Measurements from ENCODE around the gene PANX2.
A peak's percentile ranks its signal among the peaks of the same experiment; 100 is the strongest.
"Not testable (repeated sequence)": the region's sequence is repeated elsewhere in the genome, so short reads cannot be mapped to it uniquely, and the experiment has no call there.

The PANX2 gene

DNA sequence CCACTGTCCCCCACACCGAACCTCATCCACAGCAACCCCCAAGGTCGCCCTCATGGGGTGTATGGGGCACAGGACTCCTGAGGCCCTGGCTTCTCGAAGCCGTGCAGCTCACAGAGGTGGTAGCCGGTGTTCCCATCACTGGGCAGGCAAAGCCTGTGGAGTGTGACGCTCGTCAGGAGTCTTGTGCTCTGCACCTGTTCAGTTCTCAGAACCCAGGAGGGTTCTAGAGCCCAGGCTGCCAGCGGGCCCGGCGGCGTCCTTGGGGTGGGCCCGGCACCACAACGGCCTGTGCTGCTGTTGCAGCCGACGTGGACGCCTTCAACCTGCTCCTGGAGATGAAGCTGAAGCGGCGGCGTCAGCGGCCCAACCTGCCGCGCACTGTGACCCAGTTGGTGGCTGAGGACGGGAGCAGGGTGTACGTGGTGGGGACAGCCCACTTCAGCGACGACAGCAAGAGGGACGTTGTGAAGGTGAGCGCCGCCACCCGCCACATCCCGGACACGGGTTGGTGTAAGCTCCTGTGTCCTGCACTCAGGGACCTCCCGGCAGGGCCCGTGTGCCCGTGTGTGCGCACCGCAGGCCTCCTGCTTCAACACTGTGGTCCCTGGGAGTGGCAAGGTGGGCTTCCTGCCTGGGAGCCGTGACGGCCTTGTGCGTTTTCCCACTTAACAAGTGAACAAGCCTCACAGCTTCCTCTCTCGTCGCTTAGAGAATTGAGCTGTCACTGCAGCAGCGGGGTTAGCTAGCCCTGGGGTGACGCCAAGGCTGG lies 23.7 kb downstream of the PANX2 start:
- FAIRE-seq = no peak
- no peak for DNase-seq (ENCODE audit: extremely low spot score, insufficient read length, low read depth)

DNA sequence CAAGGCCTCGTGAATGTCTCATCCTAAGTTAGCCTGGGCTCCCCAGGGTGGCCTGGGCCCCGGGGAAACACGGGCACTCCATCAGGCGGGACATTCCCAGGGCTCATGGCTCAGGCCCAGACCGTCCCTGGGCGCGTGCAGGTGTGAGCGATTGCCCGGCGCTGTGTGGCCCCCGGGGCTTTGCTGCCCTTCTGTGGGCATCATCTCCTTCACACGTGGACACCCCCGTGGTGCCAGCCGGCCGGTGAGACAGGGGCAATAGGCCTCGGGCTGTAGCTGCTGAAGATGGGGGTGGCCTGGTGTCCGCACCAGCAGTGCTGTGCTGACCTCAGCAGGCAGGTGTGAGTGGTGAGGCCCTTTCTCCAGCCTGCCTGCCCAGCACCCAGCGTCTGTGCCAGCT lies 25.7 kb downstream of the PANX2 start:
- no peak for FAIRE-seq

DNA sequence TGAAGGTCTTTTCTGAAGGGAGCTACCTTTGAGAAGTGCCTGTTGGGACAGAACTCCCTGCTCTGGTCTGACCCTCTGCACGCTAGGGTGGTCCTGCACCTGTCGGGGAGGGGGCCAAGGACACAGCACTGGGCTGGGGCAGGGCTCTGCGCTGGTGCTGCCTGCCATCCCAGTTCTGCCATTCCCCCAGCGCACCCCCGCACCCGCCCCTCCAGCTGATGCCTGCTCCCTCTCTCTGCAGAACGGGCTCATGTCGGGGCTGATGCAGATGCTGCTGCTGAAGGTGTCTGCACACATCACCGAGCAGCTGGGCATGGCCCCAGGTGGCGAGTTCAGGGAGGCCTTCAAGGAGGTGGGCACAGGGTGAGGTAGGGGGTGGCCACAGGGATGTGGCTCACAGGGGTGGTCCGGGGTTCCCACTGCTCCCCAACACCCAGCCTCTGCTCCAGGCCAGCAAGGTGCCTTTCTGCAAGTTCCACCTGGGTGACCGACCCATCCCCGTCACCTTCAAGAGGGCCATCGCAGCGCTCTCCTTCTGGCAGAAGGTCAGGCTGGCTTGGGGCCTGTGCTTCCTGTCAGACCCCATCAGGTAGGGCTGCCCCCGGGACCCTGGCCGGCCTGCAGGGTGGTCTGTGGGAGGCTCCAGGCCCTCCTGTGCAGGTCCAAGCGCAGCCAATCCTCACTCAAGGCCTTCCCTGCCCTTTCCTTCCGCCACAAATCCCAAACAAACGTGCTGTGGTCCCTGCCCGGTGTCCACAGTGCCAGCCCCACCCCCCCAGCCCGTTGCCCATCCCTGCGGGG lies 26.7 kb downstream of the PANX2 start:
- no peak for DNase-seq (ENCODE audit: extremely low spot score, insufficient read length, low read depth)

More for the DNA sequence above, 25.7 kb downstream of the PANX2 start:
- no peak for DNase-seq (ENCODE audit: extremely low spot score, insufficient read length, low read depth)

DNA sequence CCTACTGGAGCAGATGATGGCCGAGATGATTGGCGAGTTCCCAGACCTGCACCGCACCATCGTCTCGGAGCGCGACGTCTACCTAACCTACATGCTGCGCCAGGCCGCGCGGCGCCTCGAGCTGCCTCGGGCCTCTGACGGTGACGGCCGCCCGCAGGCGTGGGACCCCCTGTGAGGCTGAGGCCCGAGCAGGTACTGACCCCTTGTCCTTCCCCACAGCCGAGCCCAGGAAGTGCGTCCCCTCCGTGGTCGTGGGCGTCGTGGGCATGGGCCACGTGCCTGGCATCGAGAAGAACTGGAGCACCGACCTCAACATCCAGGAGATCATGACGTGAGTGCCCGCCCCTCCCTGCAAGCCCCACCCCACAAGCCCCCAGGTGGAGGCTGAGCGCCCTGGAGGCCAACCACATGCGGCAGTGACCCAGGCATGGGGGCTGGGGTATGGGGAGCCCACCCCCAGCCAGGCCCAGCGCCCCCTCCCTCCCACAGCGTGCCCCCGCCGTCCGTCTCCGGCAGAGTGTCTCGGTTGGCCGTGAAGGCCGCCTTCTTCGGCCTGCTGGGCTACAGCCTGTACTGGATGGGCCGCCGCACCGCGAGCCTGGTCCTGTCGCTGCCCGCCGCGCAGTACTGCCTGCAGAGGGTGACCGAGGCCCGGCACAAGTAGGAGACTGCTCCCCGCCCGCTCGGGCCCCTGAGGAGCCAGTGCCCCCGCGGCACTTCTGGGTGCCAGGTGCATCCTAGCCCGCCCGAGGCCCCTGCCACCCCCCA lies 27.5 kb downstream of the PANX2 start:
- DNase-seq (ENCODE audit: extremely low spot score, insufficient read length, low read depth) = no peak
- FAIRE-seq = no peak

More for the DNA sequence above, 26.7 kb downstream of the PANX2 start:
- FAIRE-seq = no peak

DNA sequence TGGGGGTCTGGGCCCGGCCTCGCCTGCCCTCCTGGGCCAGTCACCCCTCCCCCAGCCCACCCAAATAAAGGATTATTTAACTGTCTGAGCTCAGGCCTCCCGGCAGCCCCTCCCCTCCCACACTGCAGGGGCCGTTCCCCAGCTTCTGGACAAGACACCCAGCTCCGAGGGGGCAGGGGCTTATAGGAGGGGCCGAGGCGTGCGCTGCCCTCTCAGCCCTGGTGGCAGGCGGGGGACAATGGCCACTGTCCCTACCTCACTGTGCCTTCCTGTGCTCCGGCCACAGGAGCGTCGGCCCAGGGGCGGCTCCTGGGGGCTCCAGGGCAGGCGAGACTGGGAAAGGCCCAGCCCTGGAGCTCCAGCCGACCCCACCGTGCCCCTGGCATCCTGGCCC lies 28.1 kb downstream of the PANX2 start:
- DNase-seq (ENCODE audit: extremely low spot score, insufficient read length, low read depth) = no peak
- FAIRE-seq = no peak

DNA sequence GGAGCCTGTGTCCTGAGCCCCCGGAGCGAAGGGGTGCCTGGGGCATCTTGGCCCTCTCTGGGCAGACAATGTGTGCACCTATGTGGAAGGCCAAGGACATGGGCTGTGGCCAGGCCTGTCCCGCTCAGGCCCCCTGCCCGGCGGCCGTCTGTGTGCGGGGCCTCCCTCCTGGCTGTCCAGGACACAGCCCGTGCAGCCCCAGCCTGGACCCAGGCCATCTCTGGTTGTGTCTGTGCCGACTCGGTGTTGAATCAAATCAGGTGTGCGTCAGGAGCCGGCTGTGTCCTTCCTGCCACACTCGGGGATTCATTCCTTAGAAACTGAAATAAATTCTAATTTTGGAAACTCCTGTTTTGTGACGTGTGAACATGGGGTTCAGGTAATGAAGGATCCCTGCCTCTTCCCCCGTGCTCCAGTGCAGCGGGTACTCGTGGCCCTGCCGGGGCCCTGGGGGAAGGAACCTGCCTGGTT lies 28.8 kb downstream of the PANX2 start:
- no peak for DNase-seq (ENCODE audit: extremely low spot score, insufficient read length, low read depth)
- FAIRE-seq = no peak

DNA sequence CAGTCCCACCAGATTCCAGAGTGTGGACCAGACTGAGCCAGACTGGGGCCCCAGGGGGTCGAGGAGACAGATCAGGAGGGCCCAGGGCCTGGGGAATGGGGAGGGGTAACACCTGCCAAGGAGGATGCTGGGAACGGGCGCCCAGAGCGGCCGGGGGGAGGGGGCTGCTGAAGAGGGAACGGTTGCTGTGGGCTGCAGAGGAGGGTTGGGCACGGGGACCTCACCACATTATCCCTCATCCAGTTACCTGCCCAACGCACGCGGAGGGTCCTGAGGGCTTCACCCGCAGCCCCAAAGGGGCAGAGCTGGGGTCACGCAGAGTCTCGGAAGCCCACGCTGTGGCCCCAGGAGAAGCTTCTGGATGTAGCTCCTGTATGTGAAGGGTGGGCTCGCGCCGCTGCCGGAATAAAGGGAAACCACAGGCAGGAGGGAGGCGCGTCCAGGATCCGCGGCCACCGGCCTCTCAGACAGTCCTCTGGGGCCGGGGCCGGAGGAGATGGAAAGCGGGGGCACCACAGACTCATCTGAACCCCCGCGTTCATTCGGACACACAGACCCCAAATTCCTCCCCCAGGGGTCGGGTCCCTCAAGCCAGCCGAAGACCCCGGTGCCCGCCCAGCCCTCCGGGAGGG lies 29.4 kb downstream of the PANX2 start:
- no peak for DNase-seq (ENCODE audit: extremely low spot score, insufficient read length, low read depth)
- no peak for FAIRE-seq

DNA sequence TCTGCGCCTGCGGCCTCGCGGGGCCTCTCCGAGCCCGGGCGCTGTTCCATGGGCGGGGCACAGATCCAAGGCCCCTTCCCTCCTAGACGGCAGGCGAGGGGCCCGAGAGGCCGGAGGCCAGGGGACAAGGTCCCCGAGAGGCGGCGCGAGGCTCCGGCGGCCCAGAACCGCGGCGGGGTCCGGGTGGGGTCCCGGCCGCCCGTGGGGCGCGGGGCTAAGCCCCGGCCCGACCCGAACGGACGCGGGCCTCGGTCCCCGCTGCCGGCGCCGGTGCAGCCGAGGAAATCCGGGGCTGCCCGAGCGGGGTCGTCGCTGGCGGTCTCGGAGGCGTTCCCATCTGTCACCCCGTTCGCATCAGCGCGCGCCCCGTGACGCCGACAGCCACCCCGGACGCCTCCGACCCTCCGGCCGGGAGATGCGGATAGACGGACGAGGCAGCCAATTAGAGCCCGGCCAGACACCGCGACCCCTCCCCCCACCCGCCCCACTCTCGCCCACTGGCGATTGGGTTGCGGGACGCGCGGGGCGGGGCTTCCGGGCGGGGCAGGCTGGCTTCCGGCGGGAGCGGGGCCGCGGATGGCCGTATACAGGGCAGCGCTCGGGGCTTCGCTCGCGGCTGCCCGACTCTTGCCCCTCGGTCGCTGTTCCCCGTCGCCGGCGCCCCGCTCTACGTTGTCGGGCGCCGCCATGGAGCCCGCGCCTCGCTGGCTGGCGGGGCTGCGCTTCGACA lies 30.1 kb downstream of the PANX2 start, which contains the start of gene SELENOO:
Gene SELENOO (plus strand): TSS at position 551 of the 730 bp plus-strand sequence. CDS start 26 bp downstream, at position 577.
- FAIRE-seq = peak; percentile 89
- peak; percentile 97 for DNase-seq (ENCODE audit: extremely low spot score, insufficient read length, low read depth)

DNA sequence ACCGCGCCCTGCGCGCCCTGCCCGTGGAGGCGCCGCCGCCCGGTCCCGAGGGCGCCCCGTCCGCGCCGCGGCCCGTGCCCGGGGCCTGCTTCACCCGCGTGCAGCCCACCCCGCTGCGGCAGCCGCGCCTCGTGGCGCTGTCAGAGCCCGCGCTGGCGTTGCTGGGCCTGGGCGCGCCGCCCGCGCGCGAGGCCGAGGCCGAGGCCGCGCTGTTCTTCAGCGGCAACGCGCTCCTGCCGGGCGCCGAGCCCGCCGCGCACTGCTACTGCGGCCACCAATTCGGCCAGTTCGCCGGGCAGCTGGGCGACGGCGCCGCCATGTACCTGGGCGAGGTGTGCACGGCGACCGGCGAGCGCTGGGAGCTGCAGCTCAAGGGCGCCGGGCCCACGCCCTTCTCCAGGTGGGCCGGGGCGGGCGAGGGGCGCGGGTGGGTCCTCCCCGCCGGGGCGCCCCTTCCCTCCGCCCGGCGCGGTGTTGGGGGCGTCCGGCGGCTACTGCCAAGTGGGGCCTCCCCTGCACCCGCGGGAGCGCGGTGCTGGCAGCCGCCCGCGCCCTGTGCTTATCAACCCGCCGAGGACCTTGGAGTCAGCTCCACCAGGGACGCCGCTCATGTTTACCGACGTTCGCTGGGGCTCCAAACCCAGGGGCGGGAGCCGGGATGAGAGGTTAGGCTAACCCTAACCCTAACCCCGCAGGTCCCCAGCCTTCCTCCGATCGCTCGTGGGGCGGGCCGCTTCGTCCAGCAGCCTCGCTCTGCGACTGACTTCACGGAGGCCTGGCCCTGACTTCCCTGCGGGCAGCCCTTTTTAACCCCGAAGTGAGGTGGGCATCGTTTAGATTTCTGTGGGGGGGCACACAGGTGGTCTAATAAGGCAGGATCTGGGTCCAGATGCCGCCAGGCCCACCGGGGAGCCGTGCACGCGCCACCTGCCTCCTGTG lies 30.9 kb downstream of the PANX2 start:
- FAIRE-seq (no peak), DNase-seq (ENCODE audit: extremely low spot score, insufficient read length, low read depth) (no peak)

DNA sequence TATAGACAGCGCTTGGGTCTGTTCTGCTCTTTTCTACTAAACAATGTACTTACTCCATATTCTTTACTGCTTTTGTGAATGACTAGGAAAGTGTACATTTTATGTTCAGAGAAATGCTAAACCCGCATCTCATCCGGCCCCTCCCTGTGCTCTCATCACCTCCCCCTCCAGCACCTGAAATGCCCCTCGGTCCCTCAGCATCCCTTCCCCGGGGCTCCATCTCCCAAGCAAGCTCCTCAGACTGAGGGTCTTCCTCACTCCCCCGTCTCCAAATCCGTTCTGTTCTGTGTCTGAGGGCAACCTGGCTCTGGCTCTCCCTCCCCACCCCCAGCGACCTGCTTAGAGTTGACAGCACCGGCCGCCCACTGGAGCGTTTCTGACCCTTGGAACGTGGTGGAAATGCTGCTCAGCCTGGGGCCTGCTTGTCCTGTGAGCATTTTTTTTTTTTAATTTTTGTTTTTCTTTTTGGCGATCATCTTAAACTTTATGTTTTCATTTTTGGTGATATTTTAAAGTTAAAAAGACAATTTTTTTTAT lies 31.7 kb downstream of the PANX2 start:
- DNase-seq (ENCODE audit: extremely low spot score, insufficient read length, low read depth) (no peak), FAIRE-seq (no peak)

DNA sequence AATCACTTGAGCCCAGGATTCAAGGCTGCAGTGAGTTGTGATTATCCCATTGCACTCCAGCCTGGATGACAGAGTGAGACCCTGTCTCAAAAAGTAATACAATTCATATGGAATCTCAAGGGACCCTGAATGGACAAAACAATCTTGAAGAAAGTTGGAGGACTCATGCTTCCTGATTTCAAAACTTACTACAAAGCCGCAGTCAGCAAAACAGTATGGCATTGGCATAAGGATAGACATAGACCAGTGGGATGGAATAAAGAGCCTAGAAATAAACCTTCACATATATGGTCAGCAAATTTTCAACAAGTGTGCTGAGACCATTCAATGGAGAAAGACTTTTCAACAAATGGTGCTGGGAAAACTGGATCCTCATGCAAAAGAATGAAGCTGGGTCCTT lies 32.8 kb downstream of the PANX2 start:
- DNase-seq (ENCODE audit: extremely low spot score, insufficient read length, low read depth) (no peak), FAIRE-seq (no peak)

DNA sequence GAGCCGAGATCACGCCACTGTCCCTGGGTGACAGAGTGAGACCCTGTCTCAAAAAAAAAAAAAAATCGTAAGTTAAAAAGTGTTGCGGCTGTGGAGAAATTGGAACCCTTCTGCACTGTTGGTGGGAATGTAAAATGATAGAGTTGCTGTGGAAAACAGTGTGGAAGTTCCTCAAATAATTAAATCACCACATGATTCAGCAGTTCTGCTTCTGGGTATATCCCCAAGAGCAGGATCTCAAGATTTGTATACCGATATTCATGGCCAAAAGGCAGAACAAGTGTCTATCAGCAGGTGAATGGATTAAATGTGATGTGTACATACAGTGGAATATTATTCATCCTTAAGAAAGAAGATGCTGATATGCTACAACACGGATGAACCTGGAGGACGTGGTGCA lies 34.0 kb downstream of the PANX2 start:
- no peak for DNase-seq (ENCODE audit: extremely low spot score, insufficient read length, low read depth)
- FAIRE-seq = no peak

DNA sequence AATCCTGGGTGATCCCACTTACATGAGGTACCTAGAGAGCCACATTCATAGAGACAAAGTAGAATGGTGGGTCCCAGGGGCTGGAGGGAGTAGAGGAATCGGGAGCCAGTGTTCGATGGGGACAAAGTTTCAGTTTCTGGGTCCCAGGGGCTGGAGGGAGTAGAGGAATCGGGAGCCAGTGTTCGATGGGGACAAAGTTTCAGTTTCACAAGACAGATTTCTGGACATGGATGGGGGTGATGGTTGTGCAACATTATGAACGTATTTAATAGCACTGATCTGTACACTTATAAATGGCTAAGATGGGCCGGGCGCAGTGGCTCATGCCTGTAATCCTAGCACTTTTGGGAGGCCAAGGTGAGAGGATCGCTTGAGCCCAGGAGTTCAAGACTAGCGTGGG lies 34.5 kb downstream of the PANX2 start:
- DNase-seq (ENCODE audit: extremely low spot score, insufficient read length, low read depth) = not testable (repeated sequence)

DNA sequence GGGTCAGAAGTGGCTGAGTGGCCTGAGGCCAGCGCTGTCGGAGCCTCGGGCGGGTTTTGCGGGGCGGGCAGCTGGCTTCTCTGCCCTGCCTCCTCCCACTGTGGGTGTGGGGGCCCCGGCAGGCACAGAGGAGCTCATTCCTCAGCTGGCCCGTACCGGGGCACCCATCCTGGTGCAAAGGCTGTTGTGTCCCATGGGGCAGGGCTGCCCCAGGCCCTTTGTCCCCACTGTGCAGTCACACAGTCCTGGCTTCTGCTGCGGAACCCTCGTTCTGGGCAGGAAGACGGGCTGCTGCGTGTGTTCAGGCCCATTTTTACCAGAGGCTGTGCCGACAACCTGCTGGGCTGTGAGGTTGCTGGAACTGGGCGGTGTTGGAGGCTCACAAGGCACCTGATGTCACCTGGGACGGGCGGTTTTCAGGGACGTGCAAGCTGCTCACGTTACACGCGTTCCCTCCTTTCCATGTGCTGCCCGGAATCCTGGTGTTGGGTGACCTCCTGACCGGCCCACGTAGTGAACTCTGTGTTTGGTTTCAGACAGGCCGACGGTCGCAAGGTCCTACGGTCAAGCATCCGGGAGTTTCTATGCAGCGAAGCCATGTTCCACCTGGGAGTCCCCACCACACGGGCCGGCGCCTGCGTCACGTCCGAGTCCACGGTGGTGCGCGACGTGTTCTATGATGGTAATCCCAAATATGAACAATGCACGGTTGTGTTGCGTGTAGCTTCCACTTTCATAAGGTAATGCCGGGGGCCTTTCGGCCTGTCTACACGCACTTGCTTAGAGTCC lies 35.4 kb downstream of the PANX2 start:
- FAIRE-seq (no peak), DNase-seq (ENCODE audit: extremely low spot score, insufficient read length, low read depth) (no peak)

More for the DNA sequence above, 34.5 kb downstream of the PANX2 start:
- not testable (repeated sequence) for FAIRE-seq

DNA sequence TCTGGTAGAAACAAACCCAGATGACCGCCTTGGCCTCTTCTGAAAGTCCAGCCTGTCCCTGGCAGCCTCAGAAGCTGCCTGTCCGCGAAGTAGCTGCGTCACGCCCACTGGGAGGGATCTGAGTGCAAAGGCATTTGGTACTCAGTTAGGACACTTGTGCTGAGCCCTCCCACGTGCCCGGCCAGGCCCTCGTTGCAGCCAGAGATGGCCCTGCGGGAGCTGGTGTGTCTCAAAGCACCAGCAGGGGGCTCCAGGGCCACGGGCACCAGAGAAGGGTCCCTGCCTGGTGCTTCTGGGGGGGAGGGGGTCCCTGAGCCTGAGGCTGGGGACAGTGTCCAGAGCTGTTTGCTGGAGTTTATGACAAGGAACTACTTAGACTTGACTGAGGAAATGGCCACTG lies 36.1 kb downstream of the PANX2 start:
- FAIRE-seq = no peak
- no peak for DNase-seq (ENCODE audit: extremely low spot score, insufficient read length, low read depth)

DNA sequence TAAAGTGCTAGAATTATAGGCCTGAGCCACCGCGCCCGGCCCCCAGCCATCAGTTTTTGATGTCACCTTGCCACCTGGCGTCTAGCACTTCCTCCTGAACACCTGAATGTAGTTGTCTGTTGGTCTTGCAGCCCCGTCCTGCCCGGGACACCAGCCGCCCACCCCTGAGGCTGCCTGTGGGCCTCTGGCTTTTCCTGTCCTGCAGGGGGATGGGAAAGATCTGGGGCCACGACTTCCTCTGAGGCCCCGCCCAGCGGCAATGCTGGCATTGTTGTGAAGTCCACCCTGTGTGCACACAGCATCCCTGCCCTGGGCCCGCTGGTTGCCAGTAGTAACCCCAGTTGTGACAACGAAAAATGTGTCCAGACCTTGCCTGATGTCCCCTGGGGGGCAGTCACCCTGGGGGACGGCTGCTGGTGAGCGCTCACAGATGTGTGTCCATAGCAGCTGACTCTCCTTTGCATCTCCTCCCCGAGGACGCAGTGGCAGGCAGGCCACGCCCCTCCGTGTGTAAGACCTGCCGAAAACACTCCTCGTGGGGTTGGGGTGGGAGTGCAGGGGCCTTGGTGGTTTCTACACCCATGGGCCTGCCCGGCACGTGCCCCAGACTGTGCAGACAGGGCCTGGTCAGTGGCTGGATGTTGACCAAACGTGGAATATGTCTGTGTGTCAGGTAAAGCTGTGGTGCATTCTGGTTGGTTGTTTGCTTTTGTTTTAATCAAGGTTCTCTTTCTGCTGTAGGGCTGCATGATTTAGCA lies 37.0 kb downstream of the PANX2 start:
- no peak for FAIRE-seq
- no peak for DNase-seq (ENCODE audit: extremely low spot score, insufficient read length, low read depth)

Data from GM18507 (cell line).